ENCODE measurements around the gene TMEM236. TPM values are rescaled to one million over a fixed set of nuclear protein-coding genes. Genes with fewer than 3 reads are reported as not detected.

TMEM236 gene
- total RNA-seq, 1 donor from 2014 or later: 0.64 TPM

GRCh38 chr10:17740668-17741067, 11.3 kb upstream of the TMEM236 start:
- no peak for DNase-seq (ENCODE audit: low read depth in 2 of 2)

- DNase-seq (ENCODE audit: low read depth in 2 of 2): peak in 1 of 2 donors; percentile 42
Measured at GRCh38 chr10:17742918-17743317, 9.1 kb upstream of the TMEM236 start.

DNA sequence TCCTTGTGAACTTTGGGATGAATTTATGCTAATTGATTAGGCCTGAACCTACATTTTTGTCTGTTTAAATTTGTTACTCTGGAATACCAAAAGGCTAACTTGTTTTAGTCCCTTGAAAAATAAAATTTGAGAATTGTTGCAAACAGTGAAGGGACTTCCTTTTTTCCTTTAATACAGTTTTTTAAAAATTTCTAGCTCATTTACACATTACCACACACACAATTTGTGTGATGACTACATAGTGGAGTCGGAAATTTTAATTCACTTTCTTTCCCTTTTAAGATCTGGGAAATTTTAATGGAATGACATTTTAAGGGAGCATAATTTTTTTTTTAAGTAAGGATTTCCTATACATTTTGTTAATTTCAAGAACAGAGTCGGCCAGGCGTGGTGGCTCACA, 8.6 kb upstream of the TMEM236 start:
- no peak for DNase-seq (ENCODE audit: low read depth in 2 of 2)

GRCh38 chr10:17744341-17744861, 7.6 kb upstream of the TMEM236 start:
- peak; percentile 83 to 89 for DNase-seq (ENCODE audit: low read depth in 2 of 2)

DNA sequence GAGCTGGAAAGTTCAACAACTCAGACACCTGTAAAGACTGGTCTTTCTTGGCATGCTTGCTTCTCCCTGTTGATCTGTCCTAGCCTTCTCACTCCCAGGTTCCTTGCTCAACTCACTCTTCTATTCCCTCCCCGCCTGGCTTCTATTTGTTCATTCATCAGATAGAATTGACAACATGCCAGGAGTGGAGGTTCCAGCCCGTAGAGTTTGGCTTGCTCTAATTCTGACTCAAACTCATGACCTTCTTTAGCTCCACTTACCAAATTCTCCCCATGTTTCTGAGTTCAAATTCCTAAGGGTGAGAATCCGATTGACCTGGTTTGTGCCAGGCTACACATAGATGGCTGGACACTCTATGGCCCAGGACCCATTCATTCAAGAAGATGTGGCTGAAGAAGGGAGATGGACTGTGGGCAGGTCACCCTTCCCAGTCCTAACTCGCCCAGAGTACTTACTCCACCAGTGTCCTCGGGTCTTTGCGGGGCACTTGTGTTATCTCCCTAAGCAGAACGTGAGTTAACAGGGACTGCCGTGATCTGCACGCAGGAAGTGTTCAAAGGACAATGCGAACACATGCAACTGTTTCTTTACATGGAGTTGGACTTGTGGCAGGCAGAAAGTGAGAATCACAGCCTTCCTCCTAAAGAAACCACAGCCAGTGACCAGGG, 4.0 kb upstream of the TMEM236 start:
- no peak for DNase-seq (ENCODE audit: low read depth in 2 of 2)

- no peak for DNase-seq (ENCODE audit: low read depth in 2 of 2)
Measured at GRCh38 chr10:17749890-17750289, 2.1 kb upstream of the TMEM236 start.

GRCh38 chr10:17756557-17757217, 4.7 kb downstream of the TMEM236 start:
- peak; percentile 63 to 91 for DNase-seq (ENCODE audit: low read depth in 2 of 2)

- DNase-seq (ENCODE audit: low read depth in 2 of 2): peak; percentile 73 to 75
Measured at GRCh38 chr10:17758200-17758599, 6.2 kb downstream of the TMEM236 start.

- DNase-seq (ENCODE audit: low read depth in 2 of 2): peak; percentile 91 to 93
Measured at GRCh38 chr10:17758896-17759295, 6.9 kb downstream of the TMEM236 start.

DNA sequence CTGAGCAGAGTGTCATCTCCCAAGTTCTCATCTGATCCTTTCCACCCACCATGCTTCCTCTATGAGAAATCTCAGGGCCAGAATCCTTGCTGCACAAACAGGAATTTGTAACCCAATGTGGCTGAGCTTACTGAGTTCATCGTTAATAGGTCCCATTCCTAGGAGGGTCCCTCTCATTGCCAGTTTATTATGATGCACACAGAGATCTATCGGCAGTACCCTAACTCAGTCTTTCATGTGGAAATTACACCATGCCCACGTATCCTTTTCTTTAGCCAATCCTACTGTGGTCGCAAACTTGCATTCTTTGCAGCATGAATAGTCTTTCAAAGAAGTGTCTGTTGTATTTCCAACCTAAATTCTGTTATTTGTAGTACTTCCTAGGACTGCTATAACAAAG, 12.1 kb downstream of the TMEM236 start:
- no peak for DNase-seq (ENCODE audit: low read depth in 2 of 2)

DNA sequence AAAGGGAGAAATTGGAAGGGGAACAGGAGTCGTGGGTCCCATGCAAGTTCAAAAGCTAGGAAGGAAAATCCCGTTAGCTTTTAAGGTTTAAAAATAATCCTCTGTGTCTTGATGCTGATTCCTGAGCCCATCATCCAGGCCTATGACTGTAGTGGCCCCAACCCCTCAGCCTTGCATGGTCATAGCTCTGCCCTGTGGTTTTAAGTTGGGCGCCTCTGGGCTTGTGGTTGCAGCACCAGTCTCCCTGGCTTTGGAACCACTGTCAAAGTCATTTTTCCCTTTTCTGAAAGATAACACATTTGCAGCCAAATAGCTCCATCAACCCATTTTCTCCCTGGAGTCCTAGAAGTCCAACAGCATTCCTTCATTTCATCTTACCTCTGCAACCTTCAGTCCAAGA, 13.6 kb downstream of the TMEM236 start:
- no peak for DNase-seq (ENCODE audit: low read depth in 2 of 2)

- DNase-seq (ENCODE audit: low read depth in 2 of 2): peak in 1 of 2 donors; percentile 19
Measured at GRCh38 chr10:17766731-17767130, 14.7 kb downstream of the TMEM236 start.

GRCh38 chr10:17768496-17768895, 16.5 kb downstream of the TMEM236 start:
- DNase-seq (ENCODE audit: low read depth in 2 of 2): peak; percentile 59 to 60

GRCh38 chr10:17768957-17769356, 17.0 kb downstream of the TMEM236 start:
- peak; percentile 95 to 97 for DNase-seq (ENCODE audit: low read depth in 2 of 2)

GRCh38 chr10:17771017-17771416, 19.0 kb downstream of the TMEM236 start:
- no peak for DNase-seq (ENCODE audit: low read depth in 2 of 2)

GRCh38 chr10:17779784-17780183, 27.8 kb downstream of the TMEM236 start:
- peak in 1 of 2 donors; percentile 78 for DNase-seq (ENCODE audit: low read depth in 2 of 2)

- DNase-seq (ENCODE audit: low read depth in 2 of 2): no peak
Measured at GRCh38 chr10:17780727-17781126, 28.7 kb downstream of the TMEM236 start.

GRCh38 chr10:17781856-17782255, 29.9 kb downstream of the TMEM236 start:
- peak in 1 of 2 donors; percentile 28 for DNase-seq (ENCODE audit: low read depth in 2 of 2)

GRCh38 chr10:17782921-17783665, 31.1 kb downstream of the TMEM236 start:
- peak; percentile 42 to 94 for DNase-seq (ENCODE audit: low read depth in 2 of 2)

DNA sequence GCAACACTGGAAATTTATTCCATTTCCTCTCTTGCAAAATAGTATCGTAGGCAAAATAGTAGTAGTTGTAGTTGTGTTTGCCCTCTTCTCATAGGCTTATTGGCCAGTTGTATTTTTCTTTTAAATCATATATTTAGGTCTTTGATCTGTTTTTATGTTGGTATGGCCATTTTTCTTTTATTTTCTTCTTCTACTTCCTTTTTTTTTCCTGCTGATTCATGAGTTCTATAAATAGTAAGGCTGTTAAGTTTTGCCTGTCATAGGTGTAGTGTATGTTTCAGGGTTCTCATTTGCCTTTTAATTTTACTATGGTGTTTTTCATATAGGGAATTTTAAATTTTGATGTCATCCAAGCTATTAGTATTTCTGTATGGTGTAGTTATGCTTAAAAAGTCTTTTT, 31.8 kb downstream of the TMEM236 start:
- no peak for DNase-seq (ENCODE audit: low read depth in 2 of 2)

DNA sequence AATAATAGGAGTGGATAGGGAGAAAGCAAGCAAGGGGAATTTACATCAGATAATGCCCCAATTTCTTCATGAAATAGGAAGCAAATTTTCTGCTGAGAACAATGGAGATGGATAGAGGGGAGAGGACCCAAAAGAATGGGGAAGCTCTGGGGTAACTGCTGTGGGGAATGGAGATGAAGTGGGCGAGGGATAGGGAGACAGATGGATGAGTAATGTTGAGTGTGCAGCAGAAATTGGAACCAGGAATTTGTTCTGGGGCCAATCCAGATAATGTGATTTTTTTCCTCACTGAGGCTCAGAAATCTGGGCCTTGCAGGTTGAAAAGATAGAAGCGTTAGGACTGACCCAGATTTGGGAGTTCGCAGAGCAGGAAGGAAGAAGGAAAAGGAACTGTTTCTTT, 32.7 kb downstream of the TMEM236 start:
- DNase-seq (ENCODE audit: low read depth in 2 of 2): peak in 1 of 2 donors; percentile 26

DNA sequence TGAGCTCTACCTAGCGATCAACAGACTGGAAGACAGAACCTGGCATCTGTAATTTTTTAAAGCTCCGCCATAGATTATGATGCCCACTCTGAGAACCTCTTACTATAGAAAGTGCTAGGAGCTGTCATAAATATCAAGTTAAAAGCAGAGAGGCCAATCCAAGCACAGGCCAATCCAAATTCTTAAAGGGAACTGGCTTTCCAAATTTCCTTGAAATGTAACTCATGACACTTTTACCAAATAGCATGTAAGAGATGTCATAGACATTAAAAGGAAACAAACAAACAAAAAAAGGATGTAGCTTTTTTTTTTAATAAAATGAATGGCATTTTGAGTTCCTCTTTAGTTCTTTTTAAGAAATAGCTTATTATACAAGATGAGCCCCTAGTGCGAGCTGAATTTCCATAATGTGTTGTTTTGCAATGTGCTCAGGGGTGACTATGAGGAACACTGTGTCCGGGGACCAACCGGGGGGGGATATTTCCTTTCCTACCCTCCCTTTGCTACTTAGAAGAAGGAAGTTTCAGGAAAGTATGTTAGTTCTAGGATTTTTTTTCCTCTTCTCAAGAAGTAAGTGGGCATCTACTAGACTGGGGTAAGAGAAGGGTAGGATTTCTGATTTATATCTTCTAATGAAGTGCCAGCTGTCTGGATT, 33.4 kb downstream of the TMEM236 start:
- DNase-seq (ENCODE audit: low read depth in 2 of 2): no peak
